ENCODE data around the gene SLC25A39.

The SLC25A39 gene

DNA sequence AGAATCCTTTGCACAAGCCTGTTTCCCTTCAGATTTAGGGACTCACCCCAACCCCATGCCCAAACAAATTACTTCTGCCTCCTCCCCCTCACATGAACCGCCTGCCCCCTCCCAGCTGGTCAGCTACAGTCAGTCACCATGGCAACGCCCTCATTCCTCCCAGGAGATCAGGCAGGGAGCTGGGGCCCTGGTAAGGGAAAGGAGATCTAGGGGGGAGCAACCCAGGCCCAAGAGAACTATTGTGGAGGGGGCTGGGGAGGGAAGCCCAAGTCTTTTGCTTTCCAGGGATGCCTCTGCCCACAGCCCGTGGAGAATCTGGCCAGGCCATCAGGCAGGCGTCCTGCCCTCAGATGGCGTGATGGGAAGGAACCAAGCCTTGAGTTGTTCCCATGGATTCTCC lies 36.2 kb upstream of the SLC25A39 start:
- peak overlapping the region; percentile 93 for H3K27ac ChIP-seq
- H3K27me3 ChIP-seq (ENCODE audit: control insufficient read depth, insufficient read depth, low read length), result no peaks in the 10 kb centered on the region
- H3K9ac ChIP-seq, result no peak overlapping the region
- TF ChIP-seq, protein P1, sequence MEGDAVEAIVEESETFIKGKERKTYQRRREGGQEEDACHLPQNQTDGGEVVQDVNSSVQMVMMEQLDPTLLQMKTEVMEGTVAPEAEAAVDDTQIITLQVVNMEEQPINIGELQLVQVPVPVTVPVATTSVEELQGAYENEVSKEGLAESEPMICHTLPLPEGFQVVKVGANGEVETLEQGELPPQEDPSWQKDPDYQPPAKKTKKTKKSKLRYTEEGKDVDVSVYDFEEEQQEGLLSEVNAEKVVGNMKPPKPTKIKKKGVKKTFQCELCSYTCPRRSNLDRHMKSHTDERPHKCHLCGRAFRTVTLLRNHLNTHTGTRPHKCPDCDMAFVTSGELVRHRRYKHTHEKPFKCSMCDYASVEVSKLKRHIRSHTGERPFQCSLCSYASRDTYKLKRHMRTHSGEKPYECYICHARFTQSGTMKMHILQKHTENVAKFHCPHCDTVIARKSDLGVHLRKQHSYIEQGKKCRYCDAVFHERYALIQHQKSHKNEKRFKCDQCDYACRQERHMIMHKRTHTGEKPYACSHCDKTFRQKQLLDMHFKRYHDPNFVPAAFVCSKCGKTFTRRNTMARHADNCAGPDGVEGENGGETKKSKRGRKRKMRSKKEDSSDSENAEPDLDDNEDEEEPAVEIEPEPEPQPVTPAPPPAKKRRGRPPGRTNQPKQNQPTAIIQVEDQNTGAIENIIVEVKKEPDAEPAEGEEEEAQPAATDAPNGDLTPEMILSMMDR (IDR thresholded peaks at IDR 0.05), result no peak
- H3K9me3 ChIP-seq (ENCODE audit: control insufficient read depth, low read length), result no peaks in the 10 kb centered on the region
- peaks cover 39% of the 10 kb centered on the region for H3K4me1 ChIP-seq
- H2AFZ ChIP-seq, result peak overlapping the region; percentile 29
- H3K36me3 ChIP-seq (ENCODE audit: control insufficient read depth, insufficient read depth, low read length), result no peaks in the 10 kb centered on the region
- H3K4me3 ChIP-seq (ENCODE audit: low read depth, low read length), result peak overlapping the region; percentile 44
- peaks cover 9% of the 10 kb centered on the region for H3K79me2 ChIP-seq
- peak overlapping the region; percentile 47 for H3K4me2 ChIP-seq (ENCODE audit: low read length)

DNA sequence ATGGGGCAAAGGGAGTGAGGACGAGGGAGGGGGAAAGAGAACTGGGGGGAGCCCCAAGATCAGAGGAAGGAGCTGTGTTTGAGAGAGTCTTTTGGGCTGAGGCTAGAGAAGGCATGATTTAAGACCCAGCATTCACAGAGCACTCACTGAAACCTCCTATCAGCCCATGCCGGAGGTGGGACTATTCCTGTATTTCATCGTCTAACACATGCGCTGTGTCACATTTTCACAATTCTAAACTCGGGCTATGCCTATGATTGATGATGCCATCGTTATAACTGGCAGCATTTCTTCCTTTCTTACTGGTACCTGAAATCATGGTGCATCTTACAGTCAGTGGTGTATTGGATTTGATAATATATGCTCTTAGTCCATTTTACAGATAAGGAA lies 35.5 kb upstream of the SLC25A39 start:
- H3K4me2 ChIP-seq (ENCODE audit: low read length), result peak overlapping the region; percentile 47
- peak overlapping the region; percentile 44 for H3K4me3 ChIP-seq (ENCODE audit: low read depth, low read length)
- H3K27ac ChIP-seq, result peak overlapping the region; percentile 93
- no peaks in the 10 kb centered on the region for H3K36me3 ChIP-seq (ENCODE audit: control insufficient read depth, insufficient read depth, low read length)
- H3K4me1 ChIP-seq, result peaks cover 38% of the 10 kb centered on the region
- H2AFZ ChIP-seq, result no peak overlapping the region
- no peak overlapping the region for H3K9ac ChIP-seq
- peaks cover 9% of the 10 kb centered on the region for H3K79me2 ChIP-seq
- no peaks in the 10 kb centered on the region for H3K27me3 ChIP-seq (ENCODE audit: control insufficient read depth, insufficient read depth, low read length)
- TF ChIP-seq, protein P1 (IDR thresholded peaks at IDR 0.05), result no peak
- no peaks in the 10 kb centered on the region for H3K9me3 ChIP-seq (ENCODE audit: control insufficient read depth, low read length)

DNA sequence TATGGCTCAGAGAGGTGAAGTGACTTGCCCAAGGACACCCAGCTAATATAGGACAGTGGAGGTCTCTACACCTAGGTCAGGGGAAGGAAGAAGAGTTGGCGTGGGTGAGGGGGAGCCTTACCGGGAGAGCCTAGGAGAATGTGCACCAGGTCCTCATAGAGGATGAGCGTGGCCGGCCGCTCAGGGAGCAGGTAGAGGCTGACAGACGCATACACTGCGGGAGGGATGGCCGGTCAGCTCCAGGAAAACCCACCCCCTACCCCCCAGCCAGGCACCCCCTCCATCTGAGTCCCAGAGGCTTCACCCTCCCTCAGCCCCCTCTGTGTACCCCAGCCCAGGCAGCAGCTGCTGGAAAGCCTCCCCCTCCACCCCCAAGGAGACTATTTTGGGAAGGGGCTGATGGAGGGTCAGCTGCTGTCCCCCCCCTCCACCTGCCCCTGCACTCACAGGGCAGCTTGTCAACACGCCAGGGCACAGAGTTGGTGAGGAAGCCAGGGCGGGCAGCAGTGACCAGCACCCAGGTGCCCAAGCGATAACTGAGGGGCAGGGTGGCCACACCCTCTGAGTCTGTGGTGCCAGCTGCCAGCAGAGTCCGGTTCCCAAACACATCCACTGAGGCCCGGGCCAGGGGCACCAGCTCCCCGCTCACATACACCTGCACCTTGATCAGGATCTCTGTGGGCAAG lies 35.0 kb upstream of the SLC25A39 start:
- H2AFZ ChIP-seq, result no peak overlapping the region
- peaks cover 38% of the 10 kb centered on the region for H3K4me1 ChIP-seq
- no peak overlapping the region for H3K9ac ChIP-seq
- no peaks in the 10 kb centered on the region for H3K36me3 ChIP-seq (ENCODE audit: control insufficient read depth, insufficient read depth, low read length)
- no peaks in the 10 kb centered on the region for H3K9me3 ChIP-seq (ENCODE audit: control insufficient read depth, low read length)
- H3K4me2 ChIP-seq (ENCODE audit: low read length), result peak overlapping the region; percentile 13
- H3K4me3 ChIP-seq (ENCODE audit: low read depth, low read length), result no peak overlapping the region
- peaks cover 9% of the 10 kb centered on the region for H3K79me2 ChIP-seq
- H3K27me3 ChIP-seq (ENCODE audit: control insufficient read depth, insufficient read depth, low read length), result no peaks in the 10 kb centered on the region
- TF ChIP-seq, protein P1 (IDR thresholded peaks at IDR 0.05), result no peak
- H3K27ac ChIP-seq, result peak overlapping the region; percentile 93

DNA sequence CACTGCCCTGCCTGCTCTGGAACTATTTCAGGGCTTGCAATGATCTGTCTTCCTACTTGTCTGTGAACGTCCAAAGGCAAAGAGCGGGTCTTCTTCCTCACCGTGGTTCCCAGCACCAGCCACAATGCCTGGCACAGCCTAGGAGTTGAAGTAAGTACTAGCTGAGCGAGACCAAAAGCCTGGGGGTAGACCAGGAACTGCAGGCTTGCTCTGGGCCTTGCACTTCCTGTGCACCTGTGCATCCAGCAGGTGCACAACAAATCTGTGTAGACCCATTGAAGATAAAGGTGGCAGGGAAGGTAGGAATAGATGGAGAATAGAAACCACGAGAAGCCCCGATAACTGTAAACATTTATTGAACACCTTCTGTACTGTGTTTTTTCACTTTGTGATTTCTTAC lies 34.4 kb upstream of the SLC25A39 start:
- Histone ChIP-seq H3K4me3 (ENCODE audit: low read depth, low read length) (no peak overlapping the region), H3K79me2 (peaks cover 9% of the 10 kb centered on the region), H3K27me3 (ENCODE audit: control insufficient read depth, insufficient read depth, low read length) (no peaks in the 10 kb centered on the region), H3K4me1 (peaks cover 38% of the 10 kb centered on the region), H3K4me2 (ENCODE audit: low read length) (no peak overlapping the region), H2AFZ (no peak overlapping the region), H3K36me3 (ENCODE audit: control insufficient read depth, insufficient read depth, low read length) (no peaks in the 10 kb centered on the region), H3K27ac (peak overlapping the region; percentile 5), H3K9me3 (ENCODE audit: control insufficient read depth, low read length) (no peaks in the 10 kb centered on the region), H3K9ac (no peak overlapping the region)
- TF ChIP-seq, protein P1 (IDR thresholded peaks at IDR 0.05), result no peak

DNA sequence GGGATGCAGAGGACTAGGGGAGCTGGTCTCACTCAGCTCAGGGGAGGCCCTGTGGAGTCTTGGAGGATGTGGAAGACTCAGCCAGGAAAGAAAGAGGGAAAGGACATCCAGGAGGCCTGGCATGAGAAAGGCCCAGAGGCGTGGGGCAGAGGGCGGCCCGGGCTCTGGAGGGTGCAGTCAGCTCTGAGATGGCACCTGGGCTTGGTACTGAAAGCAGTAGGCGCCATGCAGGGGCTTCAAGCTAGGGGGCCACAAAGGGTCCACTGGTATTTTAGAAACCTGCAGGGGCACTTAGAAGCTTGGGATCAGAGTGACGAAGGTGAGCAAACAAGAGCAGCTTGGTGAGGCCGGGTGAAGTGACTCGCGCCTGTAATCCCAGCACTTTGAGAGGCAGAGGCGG lies 33.4 kb upstream of the SLC25A39 start:
- no peak overlapping the region for H3K4me3 ChIP-seq (ENCODE audit: low read depth, low read length)
- peaks cover 9% of the 10 kb centered on the region for H3K79me2 ChIP-seq
- no peaks in the 10 kb centered on the region for H3K9me3 ChIP-seq (ENCODE audit: control insufficient read depth, low read length)
- no peaks in the 10 kb centered on the region for H3K36me3 ChIP-seq (ENCODE audit: control insufficient read depth, insufficient read depth, low read length)
- H3K4me2 ChIP-seq (ENCODE audit: low read length), result no peak overlapping the region
- no peak overlapping the region for H2AFZ ChIP-seq
- peak overlapping the region; percentile 12 for H3K27ac ChIP-seq
- H3K9ac ChIP-seq, result no peak overlapping the region
- H3K4me1 ChIP-seq, result peaks cover 38% of the 10 kb centered on the region
- no peaks in the 10 kb centered on the region for H3K27me3 ChIP-seq (ENCODE audit: control insufficient read depth, insufficient read depth, low read length)
- TF ChIP-seq, protein P1 (IDR thresholded peaks at IDR 0.05), result no peak

Data from parathyroid adenoma (tissue), 2 donors.